A549 treated with DMSO at 1 μM for 4 hours (cell line): ENCODE measurements around the gene PRMT7. TPM values are rescaled to one million over a fixed set of nuclear protein-coding genes. Genes with fewer than 3 reads are reported as not detected.

ENCODE experiments used
- total RNA-seq: library from RNA; stranded (reverse); fragments of 200-300 nt; extraction: Qiagen RNA extraction; gene quantifications from 5 replicates; pipeline ENCODE4 v1.2.3, GENCODE V29; 2022; ENCODE audit warnings: low read depth

The PRMT7 gene
- total RNA-seq = 30.2 to 32.7 TPM (median 31.2 TPM) in 5 replicates

GRCh38 chr16:68310774-68311511 lies at the start of gene PRMT7, which contains the start of gene SLC7A6OS:
PRMT7 (plus strand) TSS chr16:68311019; CDS start chr16:68315980, 4,961 bp downstream.
SLC7A6OS (minus strand) TSS chr16:68310946; CDS start chr16:68310926, 20 bp downstream.

GRCh38 chr16:68264128-68265077 lies 46.4 kb upstream of the PRMT7 start, which contains the start of gene SLC7A6:
SLC7A6 (plus strand) TSS chr16:68264526; CDS start chr16:68274727, 10,201 bp downstream.

Other genes with a start within 250 kb of the PRMT7 start
- gene NFATC3, start 225.6 kb upstream of the PRMT7 start, total RNA-seq = 14.7 to 19.0 TPM (median 18.8 TPM) in 5 replicates
- gene ESRP2, start 74.9 kb upstream of the PRMT7 start, total RNA-seq = 0.05 to 0.19 TPM (median 0.09 TPM) in 4 of 5 replicates, not detected in the other
- gene PLA2G15, start 65.6 kb upstream of the PRMT7 start, total RNA-seq = 12.2 to 15.0 TPM (median 14.2 TPM) in 5 replicates
- 35.2 to 38.2 TPM (median 36.1 TPM) in 5 replicates for gene SLC7A6, start 46.5 kb upstream of the PRMT7 start, total RNA-seq
- 10.0 to 12.8 TPM (median 11.6 TPM) in 5 replicates for gene SLC7A6OS, start 73 bp upstream of the PRMT7 start, total RNA-seq
- 0.12 to 0.42 TPM (median 0.14 TPM) in 5 replicates for gene SMPD3, start 137.5 kb downstream of the PRMT7 start, total RNA-seq
- gene ZFP90, start 228.3 kb downstream of the PRMT7 start, total RNA-seq = 6.5 to 10.9 TPM (median 10.2 TPM) in 5 replicates